HepG2 (cell line): ENCODE results near the gene OCLN. TPM values are rescaled to one million over a fixed set of nuclear protein-coding genes. Genes with fewer than 3 reads are reported as not detected.

Source experiments
- ATAC-seq: fragments of 200-7000 bp; cut with Tn5 transposase; 3 replicates; pipeline ENCODE4 v1.9.1; 2020; ENCODE audit warnings: mild to moderate bottlenecking, moderate library complexity
- BruUV-seq: library from RNA; stranded (reverse); fragments of 400-500 nt; replicated peaks from 2 replicates; lab custom pipeline; 2021; lab: Mats Ljungman, UMichigan
- CTCF ChIA-PET: fragments of 300-600 bp; formaldehyde crosslinking; extraction: SDS; loops from one replicate; lab custom pipeline; 2021; ENCODE audit warnings: low total read pairs, inconsistent platforms, low intra/inter-chr PET ratio; lab: Yijun Ruan, JAX
- POLR2A ChIA-PET: fragments of 350-600 bp; sonication (Branson Sonifier 250); formaldehyde crosslinking; loops from one replicate; lab custom pipeline; 2020; ENCODE audit warnings: antibody characterized with exemption, inconsistent platforms; lab: Yijun Ruan, JAX
- DNase-seq: peaks from one replicate; pipeline ENCODE4 v3.0.0-alpha.2; 2015; ENCODE audit warnings: low spot score
- FAIRE-seq: peaks from 3 replicates; lab custom pipeline; 2011; peaks lifted over from hg19 to GRCh38; lab: Jason Lieb, UNC
- H2AFZ ChIP-seq: one replicate; pipeline ENCODE4 v1.6.1; 2011; ENCODE audit warnings: low read length, inconsistent platforms
- H3K27ac ChIP-seq: fragments of 300-600 bp; 3 replicates; pipeline ENCODE4 v1.8.0; 2011; ENCODE audit warnings: mixed run types, mild to moderate bottlenecking, mixed read lengths, low read length, inconsistent platforms; ENCODE audit not compliant: insufficient read depth; ENCODE audit errors: extremely low read length
- H3K27me3 ChIP-seq, 2 experiments: fragments of 200-600 bp in 1 of 2; 2 replicates in 1 of 2; 3 replicates in 1 of 2; pipeline versions ENCODE4 v1.6.0 to v1.8.0; 2011; ENCODE audit warnings: low read length in 2 of 2, mild to moderate bottlenecking in 2 of 2, moderate library complexity in 2 of 2, inconsistent platforms in 1 of 2; ENCODE audit not compliant: insufficient read depth in 2 of 2, control insufficient read depth in 1 of 2
- H3K36me3 ChIP-seq, 2 experiments: fragments of 200-600 bp in 1 of 2; replicated peaks in 1 of 2; 2 replicates in 1 of 2; 3 replicates in 1 of 2; pipeline versions ENCODE4 v1.5.1 to v1.8.0; 2011; ENCODE audit warnings: low read length in 2 of 2, inconsistent platforms in 1 of 2; ENCODE audit not compliant: insufficient read depth in 2 of 2, control insufficient read depth in 1 of 2
- H3K4me1 ChIP-seq: 2 replicates; pipeline ENCODE4 v1.5.1; 2012; ENCODE audit warnings: low read length, inconsistent platforms; ENCODE audit not compliant: insufficient read depth
- H3K4me2 ChIP-seq: 2 replicates; pipeline ENCODE4 v1.6.0; 2011; ENCODE audit warnings: low read depth, low read length, inconsistent platforms
- H3K4me3 ChIP-seq, 3 experiments: fragments of 200-600 bp in 1 of 3; sonication (generic), shearing (Covaris generic) in 1 of 3; replicated peaks in 1 of 3; 2 replicates each; pipeline ENCODE4 v1.5.1; 2011 to 2016; ENCODE audit warnings: low read length in 3 of 3, inconsistent platforms in 2 of 3, low read depth in 2 of 3, mild to moderate bottlenecking in 2 of 3, control low read depth in 1 of 3, mixed read lengths in 1 of 3; ENCODE audit not compliant: insufficient read depth in 1 of 3
- H3K79me2 ChIP-seq: one replicate; pipeline ENCODE4 v1.6.1; 2011; ENCODE audit warnings: low read length, inconsistent platforms; ENCODE audit not compliant: insufficient read depth
- H3K9ac ChIP-seq: 2 replicates; pipeline ENCODE4 v1.6.0; 2011; ENCODE audit warnings: mild to moderate bottlenecking, low read depth, low read length, inconsistent platforms; ENCODE audit not compliant: insufficient read depth
- H3K9me3 ChIP-seq: 2 replicates; pipeline ENCODE4 v1.5.1; 2012; ENCODE audit warnings: mild to moderate bottlenecking, low read length
- H4K20me1 ChIP-seq: 2 replicates; pipeline ENCODE4 v1.6.0; 2011; ENCODE audit warnings: inconsistent platforms, mild to moderate bottlenecking, low read length, moderate library complexity; ENCODE audit not compliant: insufficient read depth
- CTCF ChIP-seq: sonication (generic); formaldehyde crosslinking; IDR thresholded peaks from 2 replicates; pipeline ENCODE4 v1.5.0; 2020; ENCODE audit warnings: mild to moderate bottlenecking, missing genetic modification reagents, moderate library complexity
- DNMT3B ChIP-seq: conservative IDR thresholded peaks from 2 replicates; pipeline ENCODE4 v1.6.1; 2016; ENCODE audit warnings: missing biosample characterization, control low read depth
- ETS1 ChIP-seq: sonication (generic); formaldehyde crosslinking; IDR thresholded peaks from 2 replicates; pipeline ENCODE4 v1.4.0; 2020; ENCODE audit warnings: missing genetic modification reagents
- HNRNPK ChIP-seq: fragments of 200-400 bp; formaldehyde crosslinking; IDR thresholded peaks from 2 replicates; pipeline ENCODE4 v1.6.1; 2018; ENCODE audit warnings: low read length, low read depth, moderate library complexity, mild to moderate bottlenecking; ENCODE audit not compliant: poor library complexity, severe bottlenecking
- KMT2B ChIP-seq: IDR thresholded peaks from 2 replicates; pipeline ENCODE4 v1.6.1; 2016; ENCODE audit warnings: missing genetic modification reagents, missing compliant biosample characterization
- MAFF ChIP-seq: IDR thresholded peaks from 2 replicates; pipeline ENCODE4 v1.6.1; 2011; ENCODE audit warnings: low read depth, low read length, improper control_type of control experiment
- MAFK ChIP-seq, 2 experiments: IDR thresholded peaks in 1 of 2; conservative IDR thresholded peaks in 1 of 2; 2 replicates each; pipeline ENCODE4 v1.6.1; 2011; ENCODE audit warnings: improper control_type of control experiment in 2 of 2, low read length in 2 of 2
- MYPOP ChIP-seq: sonication (generic); formaldehyde crosslinking; IDR thresholded peaks from 2 replicates; pipeline ENCODE4 v1.8.1; 2023; ENCODE audit warnings: mild to moderate bottlenecking, moderate library complexity, missing genetic modification reagents
- NCOA1 ChIP-seq: sonication (generic); formaldehyde crosslinking; IDR thresholded peaks from 2 replicates; pipeline ENCODE4 v1.9.0; 2021; ENCODE audit warnings: missing genetic modification reagents
- SOX6 ChIP-seq, 2 experiments: fragments of 450-650 bp in 1 of 2; sonication (generic) in 1 of 2; formaldehyde crosslinking in 1 of 2; IDR thresholded peaks; 2 replicates each; pipeline versions ENCODE4 v1.4.0 to v1.6.1; 2017 to 2020; ENCODE audit warnings: antibody characterized with exemption in 1 of 2, mild to moderate bottlenecking in 1 of 2, missing genetic modification reagents in 1 of 2
- TCF7 ChIP-seq: sonication (generic); IDR thresholded peaks from 2 replicates; pipeline ENCODE4 v1.6.1; 2016; ENCODE audit warnings: antibody characterized with exemption, low read depth
- ZBTB2 ChIP-seq: sonication (generic); formaldehyde crosslinking; IDR thresholded peaks from 2 replicates; pipeline ENCODE4 v1.8.0; 2022; ENCODE audit warnings: low read depth, missing genetic modification reagents
- ZNF3 ChIP-seq: IDR thresholded peaks from 2 replicates; pipeline ENCODE4 v1.7.0; 2017; ENCODE audit warnings: inconsistent platforms
- WGBS: methylation state at CpG from one replicate; pipeline ENCODE4 v1.1.6; 2017; ENCODE audit warnings: low lambda C conversion rate; 5-methylcytosine and 5-hydroxymethylcytosine counted together
- in situ Hi-C: cut with HindIII; loops from 2 replicates; pipeline ENCODE4 v1.10.0; 2017; ENCODE audit warnings: low pct_unique_long_range_greater_than_20kb; ENCODE audit not compliant: extremely low pct_ligation_motif_present
- intact Hi-C: fragments of 100-400 bp; cut with micrococcal nuclease; formaldehyde crosslinking; loops from one replicate; pipeline ENCODE4 v1.10.0; 2022; ENCODE audit not compliant: unreplicated experiment
- polyA plus RNA-seq, 8 experiments: library from polyadenylated mRNA; depleted of rRNA in 3 of 8; stranded (reverse) in 7 of 8; unstranded in 1 of 8; fragments of >200 nt; fragmentation: Illumina TruSeq in 4 of 8; extraction: Trizol in 4 of 8; gene quantifications; 2 replicates each; pipeline versions ENCODE4 v1.2.1 to v1.2.3, GENCODE V29; 2011 to 2016; ENCODE audit warnings: low read depth in 4 of 8, missing spikeins in 1 of 8, mixed read lengths in 1 of 8; ENCODE audit not compliant: insufficient read depth in 1 of 8
- total RNA-seq, 5 experiments: library from RNA; depleted of rRNA; stranded (reverse); fragments of >200 nt; fragmentation: Illumina TruSeq; extraction: Trizol; gene quantifications; 2 replicates each; pipeline ENCODE4 v1.2.3, GENCODE V29; 2016; ENCODE audit warnings: low read depth in 1 of 5

The OCLN gene
- total and polyA plus RNA-seq, 2 of the 13 experiments (the other 11 are each of a cell fraction or from before 2014, with no cell fraction given) = 24.1 to 34.8 TPM

GRCh38 chr5:69505306-69505705, 12.7 kb downstream of the OCLN start:
- peaks cover 3% of the 10 kb centered on the region for H4K20me1 ChIP-seq
- intact Hi-C loops = no loop called here
- H3K79me2 ChIP-seq = peaks cover 36% of the 10 kb centered on the region
- no peak overlapping the region for H3K9ac ChIP-seq
- no peak overlapping the region for H2AFZ ChIP-seq
- no peak overlapping the region for H3K4me3 ChIP-seq
- H3K27me3 ChIP-seq = no peaks in the 10 kb centered on the region; a peak in 1 of 5 replicates
- H3K4me2 ChIP-seq = no peak overlapping the region
- H3K36me3 ChIP-seq = peaks cover 8 to 42% of the 10 kb centered on the region in 2 experiments
- peaks cover 37% of the 10 kb centered on the region for H3K4me1 ChIP-seq
- H3K9me3 ChIP-seq = no peaks in the 10 kb centered on the region
- H3K27ac ChIP-seq = no peak overlapping the region
- DNase-seq = no peak
- TF ChIP-seq CTCF (no peak), MAFK (conservative IDR thresholded peaks at IDR 0.05 in 1 of 2, IDR thresholded peaks at IDR 0.05 in 1 of 2; ENCODE audit: low read length in 2 of 2) (peak; percentile 10 to 48; a peak in 1 of 4 replicates), MAFF (0 out of 2 replicates have a peak, but pooled peaks have one; percentile 20)
- TF ChIP-seq, all 625 proteins: peak for 2
- ATAC-seq = no peak
- in situ Hi-C loops = no loop called here
- BruUV-seq = no TSS peak
- 97% methylated on average over 1 of the region's 1 CpG for WGBS
- ChIA-PET CTCF (no interaction called here), POLR2A (interaction anchor here (1.4 kb wide), 1 partner anchor 12 kb away, joined by 4 read pairs; no protein-coding TSS in a partner anchor)
- no peak for FAIRE-seq

- Histone ChIP-seq H3K4me1 (peaks cover 13% of the 10 kb centered on the region), H3K4me2 (no peak overlapping the region), H3K79me2 (peaks cover 2% of the 10 kb centered on the region), H2AFZ (no peak overlapping the region), H3K4me3 (no peak overlapping the region), H3K36me3 (peaks cover 8 to 41% of the 10 kb centered on the region in 2 experiments), H4K20me1 (no peaks in the 10 kb centered on the region), H3K9ac (no peak overlapping the region), H3K9me3 (no peaks in the 10 kb centered on the region), H3K27me3 (no peaks in the 10 kb centered on the region; a peak in 1 of 5 replicates), H3K27ac (no peak overlapping the region)
- in situ Hi-C loops (no loop called here), intact Hi-C loops (no loop called here)
- FAIRE-seq (no peak), ATAC-seq (no peak), DNase-seq (no peak)
- no TSS peak for BruUV-seq
- WGBS = 99% methylated on average over 6 of the region's 6 CpGs
- ChIA-PET CTCF (no interaction called here), POLR2A (no interaction called here)
- TF ChIP-seq ZBTB2 (CRISPR knock-in tag) (no peak), MAFF (no peak), HNRNPK (no peak), ZNF3 (CRISPR knock-in tag) (no peak), DNMT3B (CRISPR knock-in tag) (no peak), MYPOP (CRISPR knock-in tag) (no peak), NCOA1 (CRISPR knock-in tag) (no peak), TCF7 (no peak), KMT2B (CRISPR knock-in tag) (no peak), ETS1 (CRISPR knock-in tag) (no peak), SOX6 (IDR thresholded peaks at IDR 0.05) (no peak), SOX6 (CRISPR knock-in tag; IDR thresholded peaks at IDR 0.05) (no peak)
Observed at GRCh38 chr5:69509212-69509611, 16.6 kb downstream of the OCLN start.
